OCI-LY1 (cell line): ENCODE results near the gene MCM8.

Experiments
- CTCF ChIP-seq: fragments of 200-600 bp; sonication (generic), shearing (Covaris generic); IDR thresholded peaks from 2 replicates; pipeline ENCODE4 v1.5.1; 2017; ENCODE audit warnings: mild to moderate bottlenecking, antibody characterized with exemption, low read length, moderate library complexity, mixed read lengths
- EZH2 ChIP-seq: fragments of 200-600 bp; sonication (generic), shearing (Covaris generic); IDR thresholded peaks from 2 replicates; pipeline ENCODE4 v1.8.0; 2017; ENCODE audit warnings: borderline replicate concordance, mixed run types, mild to moderate bottlenecking, antibody characterized with exemption, low read length, moderate library complexity, mixed read lengths

- TF ChIP-seq CTCF (no peak), EZH2 (no peak)
Observed at GRCh38 chr20:6046432-6046831, 96.0 kb downstream of the MCM8 start.
